ENCODE measurements around the gene RUNX3. TPM values are rescaled to one million over a fixed set of nuclear protein-coding genes. Genes with fewer than 3 reads are reported as not detected.
"Not testable (repeated sequence)": the region's sequence is repeated elsewhere in the genome, so short reads cannot be mapped to it uniquely, and the experiment has no call there.

Gene RUNX3
- total RNA-seq, 1 donor from 2014 or later: not detected

- DNase-seq (ENCODE audit: low read depth): no peak
- no peak for TF ChIP-seq CTCF (conservative IDR thresholded peaks at IDR 0.05; ENCODE audit: low read depth, low read length)
- H3K4me3 ChIP-seq (ENCODE audit: low read depth, low read length): no peak overlapping the region
Observed at GRCh38 chr1:24910751-24911650, 19.1 kb downstream of the RUNX3 start.

GRCh38 chr1:24910210-24910609 lies 19.9 kb downstream of the RUNX3 start:
- no peak overlapping the region for H3K4me3 ChIP-seq (ENCODE audit: low read depth, low read length)
- no peak for DNase-seq (ENCODE audit: low read depth)
- TF ChIP-seq CTCF (conservative IDR thresholded peaks at IDR 0.05; ENCODE audit: low read depth, low read length): no peak

GRCh38 chr1:24909388-24909898 lies 20.6 kb downstream of the RUNX3 start:
- DNase-seq (ENCODE audit: low read depth): peak; percentile 31
- no peak overlapping the region for H3K4me3 ChIP-seq (ENCODE audit: low read depth, low read length)
- TF ChIP-seq CTCF (conservative IDR thresholded peaks at IDR 0.05; ENCODE audit: low read depth, low read length): peak; percentile 72

- DNase-seq (ENCODE audit: low read depth): no peak
- no peak for TF ChIP-seq CTCF (conservative IDR thresholded peaks at IDR 0.05; ENCODE audit: low read depth, low read length)
- no peak overlapping the region for H3K4me3 ChIP-seq (ENCODE audit: low read depth, low read length)
Observed at GRCh38 chr1:24908591-24909259, 21.4 kb downstream of the RUNX3 start.

- H3K4me3 ChIP-seq (ENCODE audit: low read depth, low read length); DNase-seq (ENCODE audit: low read depth): not testable (repeated sequence)
Observed at GRCh38 chr1:24907587-24908294, 22.3 kb downstream of the RUNX3 start.

GRCh38 chr1:24906760-24907490 lies 23.2 kb downstream of the RUNX3 start:
- H3K4me3 ChIP-seq (ENCODE audit: low read depth, low read length): no peak overlapping the region
- DNase-seq (ENCODE audit: low read depth): no peak
- no peak for TF ChIP-seq CTCF (conservative IDR thresholded peaks at IDR 0.05; ENCODE audit: low read depth, low read length)

Data from epithelial cell of proximal tubule (primary cell).